Measurements from ENCODE around the gene GRHPR. TPM values are rescaled to one million over a fixed set of nuclear protein-coding genes. Genes with fewer than 3 reads are reported as not detected.
"Not testable (repeated sequence)": the region's sequence is repeated elsewhere in the genome, so short reads cannot be mapped to it uniquely, and the experiment has no call there.

Gene GRHPR
- polyA plus RNA-seq, 1 experiment, result 96.1 TPM

GRCh38 chr9:37386988-37387387 is 35.5 kb upstream of the GRHPR start:
- CTCF ChIA-PET, result interaction anchor here (0.7 kb wide), 1 partner anchor 363 kb away, joined by 3 read pairs; no protein-coding TSS in a partner anchor
- Histone ChIP-seq H3K27me3 (ENCODE audit: control insufficient read depth, insufficient read depth, low read length) (peaks cover 16% of the 10 kb centered on the region), H3K4me3 (ENCODE audit: low read depth, low read length) (no peak overlapping the region), H3K27ac (ENCODE audit: low read depth, low read length) (no peak overlapping the region), H3K9me3 (ENCODE audit: control insufficient read depth, insufficient read depth, low read length) (no peaks in the 10 kb centered on the region)
- TF ChIP-seq CTCF (IDR thresholded peaks at IDR 0.05; ENCODE audit: low read depth, low read length), result no peak
- POLR2A ChIA-PET, result no interaction called here
- no peak for DNase-seq (ENCODE audit: low read depth, low spot score)

- DNase-seq (ENCODE audit: low read depth, low spot score), result no peak
- Histone ChIP-seq H3K4me3 (ENCODE audit: low read depth, low read length) (no peak overlapping the region), H3K9me3 (ENCODE audit: control insufficient read depth, insufficient read depth, low read length) (no peaks in the 10 kb centered on the region), H3K27ac (ENCODE audit: low read depth, low read length) (no peak overlapping the region), H3K27me3 (ENCODE audit: control insufficient read depth, insufficient read depth, low read length) (peaks cover 11% of the 10 kb centered on the region)
- ChIA-PET POLR2A (no interaction called here), CTCF (no interaction called here)
- 0 out of 2 replicates have a peak, but pooled peaks have one; percentile 18 for TF ChIP-seq CTCF (IDR thresholded peaks at IDR 0.05; ENCODE audit: low read depth, low read length)
Measured at GRCh38 chr9:37390759-37391158, 31.7 kb upstream of the GRHPR start.

GRCh38 chr9:37392272-37392671 is 30.2 kb upstream of the GRHPR start:
- POLR2A ChIA-PET, result no interaction called here
- CTCF ChIA-PET, result interaction anchor here (1.4 kb wide), 1 partner anchor 519 kb away, joined by 4 read pairs; no protein-coding TSS in a partner anchor

GRCh38 chr9:37395229-37395628 is 27.3 kb upstream of the GRHPR start:
- no peak for TF ChIP-seq CTCF (IDR thresholded peaks at IDR 0.05; ENCODE audit: low read depth, low read length)
- POLR2A ChIA-PET, result no interaction called here
- CTCF ChIA-PET, result no interaction called here
- no peak overlapping the region for H3K4me3 ChIP-seq (ENCODE audit: low read depth, low read length)
- H3K27me3 ChIP-seq (ENCODE audit: control insufficient read depth, insufficient read depth, low read length), result peaks cover 9% of the 10 kb centered on the region
- no peak overlapping the region for H3K27ac ChIP-seq (ENCODE audit: low read depth, low read length)
- no peaks in the 10 kb centered on the region for H3K9me3 ChIP-seq (ENCODE audit: control insufficient read depth, insufficient read depth, low read length)
- DNase-seq (ENCODE audit: low read depth, low spot score), result no peak

More at GRCh38 chr9:37392272-37392671, 30.2 kb upstream of the GRHPR start:
- Histone ChIP-seq H3K27me3 (ENCODE audit: control insufficient read depth, insufficient read depth, low read length) (peaks cover 10% of the 10 kb centered on the region), H3K4me3 (ENCODE audit: low read depth, low read length) (no peak overlapping the region), H3K27ac (ENCODE audit: low read depth, low read length) (no peak overlapping the region), H3K9me3 (ENCODE audit: control insufficient read depth, insufficient read depth, low read length) (no peaks in the 10 kb centered on the region)
- no peak for DNase-seq (ENCODE audit: low read depth, low spot score)
- TF ChIP-seq CTCF (IDR thresholded peaks at IDR 0.05; ENCODE audit: low read depth, low read length), result no peak

- POLR2A ChIA-PET, result no interaction called here
- peaks cover 9% of the 10 kb centered on the region for H3K27me3 ChIP-seq (ENCODE audit: control insufficient read depth, insufficient read depth, low read length)
- DNase-seq (ENCODE audit: low read depth, low spot score), result no peak
- H3K27ac ChIP-seq (ENCODE audit: low read depth, low read length), result no peak overlapping the region
- CTCF ChIA-PET, result interaction anchor here (0.7 kb wide), 1 partner anchor 20 kb away, joined by 3 read pairs; no protein-coding TSS in a partner anchor
- H3K9me3 ChIP-seq (ENCODE audit: control insufficient read depth, insufficient read depth, low read length), result no peaks in the 10 kb centered on the region
- no peak for TF ChIP-seq CTCF (IDR thresholded peaks at IDR 0.05; ENCODE audit: low read depth, low read length)
- no peak overlapping the region for H3K4me3 ChIP-seq (ENCODE audit: low read depth, low read length)
Measured at GRCh38 chr9:37395663-37396062, 26.8 kb upstream of the GRHPR start.

GRCh38 chr9:37397948-37398347 is 24.5 kb upstream of the GRHPR start:
- CTCF ChIA-PET; POLR2A ChIA-PET; DNase-seq (ENCODE audit: low read depth, low spot score); H3K4me3 ChIP-seq (ENCODE audit: low read depth, low read length); H3K9me3 ChIP-seq (ENCODE audit: control insufficient read depth, insufficient read depth, low read length); H3K27ac ChIP-seq (ENCODE audit: low read depth, low read length): not testable (repeated sequence)
- H3K27me3 ChIP-seq (ENCODE audit: control insufficient read depth, insufficient read depth, low read length), result peaks cover 12% of the 10 kb centered on the region
